Muscle of leg (tissue), 11 donors: Measurements from ENCODE around the gene TMBIM4. TPM values are rescaled to one million over a fixed set of nuclear protein-coding genes. Genes with fewer than 3 reads are reported as not detected.
A peak's percentile ranks its signal among the peaks of the same experiment; 100 is the strongest.

ENCODE experiments used
- DNase-seq: peaks from one replicate; pipeline ENCODE4 v3.0.0; 2013
- H3K27ac ChIP-seq: one replicate; pipeline ENCODE4 v1.5.1; 2013; ENCODE audit warnings: mild to moderate bottlenecking, low read length, control low read depth
- H3K27me3 ChIP-seq: one replicate; pipeline ENCODE4 v1.6.1; 2013; ENCODE audit warnings: low read length; ENCODE audit not compliant: control insufficient read depth, insufficient read depth
- H3K36me3 ChIP-seq: one replicate; pipeline ENCODE4 v1.6.1; 2013; ENCODE audit warnings: low read length; ENCODE audit not compliant: control insufficient read depth, insufficient read depth
- H3K4me1 ChIP-seq: one replicate; pipeline ENCODE4 v1.6.1; 2013; ENCODE audit warnings: low read length; ENCODE audit not compliant: control insufficient read depth, insufficient read depth
- H3K4me3 ChIP-seq: one replicate; pipeline ENCODE4 v1.5.1; 2013; ENCODE audit warnings: low read length, control low read depth
- H3K9me3 ChIP-seq: replicated peaks from 2 replicates; pipeline ENCODE4 v1.6.1; 2013; ENCODE audit warnings: low read depth, low read length; ENCODE audit not compliant: control insufficient read depth
- WGBS: methylation state at CpG from one replicate; pipeline ENCODE4 v1.1.5; 2013; ENCODE audit warnings: missing lambda C conversion rate; ENCODE audit not compliant: insufficient coverage; 5-methylcytosine and 5-hydroxymethylcytosine counted together
- polyA plus RNA-seq, 8 donors: library from polyadenylated mRNA; unstranded; fragments of 120-200 nt; gene quantifications; one replicate each; pipeline versions ENCODE4 v1.2.1 to v1.2.3, GENCODE V29; 2013; ENCODE audit warnings: inconsistent platforms in 1 of 8, low replicate concordance in 1 of 8; ENCODE audit not compliant: insufficient read length in 8 of 8, insufficient read depth in 1 of 8
- total RNA-seq: library from RNA; stranded (reverse); fragments of 120-200 nt; gene quantifications from one replicate; pipeline ENCODE4 v1.2.4, GENCODE V29; 2013

Gene TMBIM4
- total and polyA plus RNA-seq, 9 donors = 69.4 to 86.8 (median 76.9) TPM

DNA sequence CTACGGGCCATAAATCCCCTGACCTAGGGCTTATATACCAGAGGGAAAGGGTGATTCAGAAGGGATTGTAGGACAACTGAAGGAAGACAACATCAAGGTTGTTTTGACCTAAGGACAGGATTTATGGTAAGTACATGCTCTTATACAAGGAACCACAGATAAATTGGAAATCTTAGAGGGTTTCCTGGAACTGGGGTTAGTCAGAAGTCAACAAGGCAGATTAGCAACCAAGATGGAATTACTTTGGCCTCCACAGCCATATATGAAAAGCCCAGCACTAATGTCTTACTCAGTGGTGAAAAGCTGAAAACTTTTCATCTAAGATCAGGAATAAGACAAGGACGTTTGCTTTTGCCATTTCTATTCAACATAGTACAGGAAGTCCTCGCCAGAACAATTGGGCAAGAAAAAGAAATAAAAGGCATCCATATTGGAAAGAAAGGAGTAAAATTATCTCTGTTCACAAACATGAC, 5.4 kb downstream of the TMBIM4 start:
- WGBS = 100% methylated on average over 1 of the region's 3 CpGs
- Histone ChIP-seq H3K4me3 (no peak overlapping the region), H3K27ac (no peak overlapping the region), H3K4me1 (peaks cover 7% of the 10 kb centered on the region), H3K27me3 (no peaks in the 10 kb centered on the region), H3K36me3 (peaks cover 10% of the 10 kb centered on the region), H3K9me3 (peaks cover 11% of the 10 kb centered on the region)
- DNase-seq = no peak

DNA sequence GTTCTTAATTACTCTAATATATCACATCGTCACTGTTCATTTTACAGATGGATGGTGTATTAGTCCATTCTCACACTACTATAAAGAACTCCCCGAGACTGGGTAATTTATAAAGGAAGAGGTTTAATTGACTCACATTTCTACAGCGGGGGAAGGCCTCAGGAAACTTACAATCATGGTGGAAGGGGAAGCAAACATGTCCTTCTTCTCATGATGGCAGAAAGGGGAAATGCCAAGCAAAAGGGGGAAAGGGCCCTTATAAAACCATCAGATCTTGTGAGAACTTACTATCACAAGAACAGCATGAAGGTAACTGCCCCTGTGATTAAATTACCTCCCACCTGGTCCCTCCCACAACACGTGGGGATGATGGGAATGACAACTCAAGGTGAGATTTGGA, 6.5 kb downstream of the TMBIM4 start:
- no peak for DNase-seq
- Histone ChIP-seq H3K27ac (no peak overlapping the region), H3K4me3 (no peak overlapping the region), H3K4me1 (peaks cover 4% of the 10 kb centered on the region), H3K9me3 (peaks cover 17% of the 10 kb centered on the region), H3K36me3 (peaks cover 15% of the 10 kb centered on the region), H3K27me3 (no peaks in the 10 kb centered on the region)
- no CpG with 5 or more reads among the region's 4 CpGs for WGBS

DNA sequence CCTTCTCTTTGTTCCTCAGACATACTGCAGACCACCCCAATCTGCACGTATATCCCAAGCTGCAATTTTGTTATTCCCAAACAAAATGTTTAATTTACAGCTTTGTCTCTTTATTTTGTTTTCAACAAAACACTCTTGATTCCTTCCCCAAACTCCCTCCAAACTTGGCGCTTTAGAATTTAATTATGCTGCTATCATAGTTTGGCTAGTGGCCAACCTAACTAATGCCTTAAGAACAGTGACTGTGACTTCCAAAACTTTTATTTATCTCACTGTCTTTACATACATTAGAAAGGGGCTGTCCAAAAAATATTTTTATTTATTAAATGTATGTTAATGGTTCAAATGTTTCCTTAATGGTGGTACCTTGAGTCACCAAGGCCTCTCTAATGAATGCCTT, 7.1 kb downstream of the TMBIM4 start:
- Histone ChIP-seq H3K4me3 (no peak overlapping the region), H3K9me3 (peaks cover 17% of the 10 kb centered on the region), H3K27ac (no peak overlapping the region), H3K27me3 (no peaks in the 10 kb centered on the region), H3K4me1 (no peaks in the 10 kb centered on the region), H3K36me3 (peaks cover 15% of the 10 kb centered on the region)
- WGBS = 80% methylated on average over 1 of the region's 2 CpGs
- DNase-seq = no peak

DNA sequence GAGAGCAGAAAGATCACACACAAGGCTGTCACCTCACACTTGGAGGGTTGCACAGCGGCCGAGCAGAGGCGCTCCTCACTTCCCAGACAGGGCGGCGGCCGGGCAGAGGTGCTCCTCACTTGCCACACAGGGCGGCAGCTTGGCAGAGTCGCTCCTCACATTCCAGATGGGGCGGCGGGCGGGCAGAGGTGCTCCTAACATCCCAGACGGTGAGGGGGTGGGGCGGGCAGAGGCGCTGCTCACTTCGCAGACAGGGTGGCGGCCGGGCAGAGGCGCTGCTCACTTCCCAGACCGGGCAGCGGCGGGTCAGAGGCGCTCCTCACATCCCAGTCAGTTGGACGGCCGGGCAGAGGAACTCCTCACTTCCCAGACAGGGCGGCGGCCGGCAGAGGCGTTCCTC, 9.1 kb downstream of the TMBIM4 start:
- peaks cover 15% of the 10 kb centered on the region for H3K36me3 ChIP-seq
- H3K27me3 ChIP-seq = no peaks in the 10 kb centered on the region
- H3K27ac ChIP-seq = no peak overlapping the region
- H3K4me1 ChIP-seq = no peaks in the 10 kb centered on the region
- no peak for DNase-seq
- no peak overlapping the region for H3K4me3 ChIP-seq
- WGBS = 94% methylated on average over 21 of the region's 28 CpGs
- peaks cover 16% of the 10 kb centered on the region for H3K9me3 ChIP-seq

DNA sequence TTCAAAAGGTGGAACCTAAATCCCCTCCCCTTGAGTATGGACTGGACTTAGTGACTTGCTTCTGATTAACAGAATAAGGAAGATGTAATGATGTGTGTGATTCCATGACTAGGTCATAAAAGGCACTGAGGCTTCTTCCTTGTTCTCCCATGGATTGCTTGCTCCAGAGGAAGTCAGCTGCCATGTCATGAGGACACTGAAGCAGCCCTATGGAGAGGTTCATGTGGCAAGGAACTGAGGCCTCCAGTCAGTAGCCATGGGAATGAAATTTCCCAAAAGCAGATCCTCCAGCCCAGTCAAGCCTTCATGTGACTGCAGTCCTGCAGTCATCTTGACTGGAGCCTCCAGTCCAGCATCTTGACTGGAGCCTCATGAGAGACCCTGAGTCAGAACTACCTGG, 10.7 kb downstream of the TMBIM4 start:
- Histone ChIP-seq H3K4me1 (no peaks in the 10 kb centered on the region), H3K4me3 (no peak overlapping the region), H3K36me3 (peaks cover 18% of the 10 kb centered on the region), H3K9me3 (peaks cover 7% of the 10 kb centered on the region), H3K27ac (no peak overlapping the region), H3K27me3 (no peaks in the 10 kb centered on the region)
- no peak for DNase-seq

DNA sequence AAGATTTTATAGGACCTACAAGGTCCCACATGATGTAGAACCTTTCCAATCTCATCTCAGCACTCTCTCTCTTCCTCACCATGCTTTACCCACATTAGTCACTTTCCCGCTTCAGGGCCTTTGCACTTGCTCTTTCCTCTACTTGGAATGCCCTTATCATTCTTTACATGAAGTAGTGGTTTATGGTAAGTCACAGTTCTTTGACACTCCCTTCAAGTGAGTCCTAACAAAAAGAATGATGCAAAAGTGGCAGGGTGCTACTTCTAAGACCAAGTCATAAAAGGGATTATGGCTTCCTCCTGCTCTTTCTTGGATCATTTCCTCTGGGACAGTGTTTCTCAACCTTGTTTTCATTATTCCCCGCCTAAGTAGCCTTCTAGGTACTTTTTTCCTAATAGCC, 13.1 kb downstream of the TMBIM4 start:
- no CpG with 5 or more reads among the region's 2 CpGs for WGBS
- Histone ChIP-seq H3K4me3 (no peak overlapping the region), H3K9me3 (peaks cover 6% of the 10 kb centered on the region), H3K4me1 (no peaks in the 10 kb centered on the region), H3K27me3 (no peaks in the 10 kb centered on the region), H3K27ac (no peak overlapping the region), H3K36me3 (peaks cover 18% of the 10 kb centered on the region)
- no peak for DNase-seq

DNA sequence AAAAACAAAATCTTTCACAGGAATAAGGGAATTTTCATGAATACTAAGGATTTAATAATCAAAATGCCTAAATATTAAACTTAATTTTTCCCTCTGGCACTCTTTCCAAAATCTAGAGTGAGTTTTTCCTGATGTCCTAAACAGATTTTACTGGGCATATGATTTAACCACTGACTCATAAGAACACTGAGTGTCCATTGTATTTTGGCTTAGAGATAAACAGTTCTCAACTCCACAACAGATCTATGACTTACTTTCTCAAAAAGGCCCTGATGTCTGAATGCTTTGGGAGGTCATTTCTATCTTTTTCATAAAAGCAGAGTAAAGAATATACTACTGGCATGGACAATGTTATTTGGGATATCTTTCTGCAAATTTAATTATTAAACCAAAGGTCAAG, 15.0 kb downstream of the TMBIM4 start:
- H3K27me3 ChIP-seq = no peaks in the 10 kb centered on the region
- H3K36me3 ChIP-seq = peaks cover 16% of the 10 kb centered on the region
- no peaks in the 10 kb centered on the region for H3K4me1 ChIP-seq
- no peak overlapping the region for H3K4me3 ChIP-seq
- peaks cover 6% of the 10 kb centered on the region for H3K9me3 ChIP-seq
- no peak for DNase-seq
- no peak overlapping the region for H3K27ac ChIP-seq

DNA sequence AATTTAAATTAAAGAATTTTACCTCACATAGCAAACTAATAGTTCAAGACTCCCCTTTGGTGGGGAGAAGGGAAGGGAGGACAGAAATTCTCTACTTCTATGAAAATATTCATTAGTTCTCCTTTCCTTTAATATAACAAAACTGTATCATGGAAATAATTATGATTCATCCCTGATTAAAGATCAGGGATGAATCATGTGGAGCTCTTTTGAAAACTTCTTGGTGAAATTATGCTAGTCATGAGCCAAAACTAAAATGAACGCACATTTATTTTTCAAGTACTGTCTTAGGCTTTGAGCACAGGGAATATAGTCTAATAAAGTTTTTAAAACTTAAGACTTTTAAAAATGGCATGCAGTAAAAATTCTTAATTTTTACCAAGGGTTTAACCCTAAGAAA, 17.1 kb downstream of the TMBIM4 start:
- no peaks in the 10 kb centered on the region for H3K9me3 ChIP-seq
- no peaks in the 10 kb centered on the region for H3K27me3 ChIP-seq
- WGBS = no CpG with 5 or more reads among the region's 1 CpG
- no peaks in the 10 kb centered on the region for H3K4me1 ChIP-seq
- no peak overlapping the region for H3K27ac ChIP-seq
- no peak overlapping the region for H3K4me3 ChIP-seq
- DNase-seq = no peak
- H3K36me3 ChIP-seq = peaks cover 13% of the 10 kb centered on the region

DNA sequence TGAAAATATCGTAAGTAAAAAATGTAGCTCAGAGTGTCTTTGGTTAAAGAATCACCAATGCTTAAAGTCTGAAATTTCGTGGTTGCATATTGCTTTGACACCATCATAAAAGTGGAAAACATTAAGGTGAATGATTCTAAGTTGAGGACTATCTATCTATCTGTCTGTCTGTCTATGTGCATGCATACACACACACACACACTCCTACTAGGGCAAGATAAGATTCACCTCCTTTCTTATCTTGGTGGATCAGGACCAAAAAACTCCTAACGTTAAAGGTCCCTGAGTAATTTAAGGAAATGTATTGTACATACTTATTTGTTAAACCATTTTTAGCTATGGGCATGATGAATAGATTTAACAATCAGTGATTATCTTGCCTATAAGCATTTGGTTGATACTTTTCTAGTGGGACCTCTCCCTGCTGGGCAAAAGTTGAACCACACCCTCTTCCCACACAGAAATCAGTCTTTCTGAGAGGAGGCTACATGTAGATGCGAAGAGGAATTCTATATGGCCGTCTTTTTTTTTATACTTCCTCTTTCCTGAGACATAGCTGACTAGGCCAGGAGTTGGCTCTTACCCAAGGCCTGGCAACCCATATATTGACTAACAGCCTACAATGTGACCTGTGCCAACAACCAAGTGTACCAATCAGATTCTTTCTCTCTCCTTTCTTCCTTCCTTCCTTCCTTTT, 19.9 kb downstream of the TMBIM4 start:
- peaks cover 15% of the 10 kb centered on the region for H3K36me3 ChIP-seq
- H3K27ac ChIP-seq = no peak overlapping the region
- no peaks in the 10 kb centered on the region for H3K4me1 ChIP-seq
- H3K4me3 ChIP-seq = no peak overlapping the region
- H3K9me3 ChIP-seq = no peaks in the 10 kb centered on the region
- DNase-seq = peak; percentile 36
- no peaks in the 10 kb centered on the region for H3K27me3 ChIP-seq
- 100% methylated on average over 1 of the region's 5 CpGs for WGBS

DNA sequence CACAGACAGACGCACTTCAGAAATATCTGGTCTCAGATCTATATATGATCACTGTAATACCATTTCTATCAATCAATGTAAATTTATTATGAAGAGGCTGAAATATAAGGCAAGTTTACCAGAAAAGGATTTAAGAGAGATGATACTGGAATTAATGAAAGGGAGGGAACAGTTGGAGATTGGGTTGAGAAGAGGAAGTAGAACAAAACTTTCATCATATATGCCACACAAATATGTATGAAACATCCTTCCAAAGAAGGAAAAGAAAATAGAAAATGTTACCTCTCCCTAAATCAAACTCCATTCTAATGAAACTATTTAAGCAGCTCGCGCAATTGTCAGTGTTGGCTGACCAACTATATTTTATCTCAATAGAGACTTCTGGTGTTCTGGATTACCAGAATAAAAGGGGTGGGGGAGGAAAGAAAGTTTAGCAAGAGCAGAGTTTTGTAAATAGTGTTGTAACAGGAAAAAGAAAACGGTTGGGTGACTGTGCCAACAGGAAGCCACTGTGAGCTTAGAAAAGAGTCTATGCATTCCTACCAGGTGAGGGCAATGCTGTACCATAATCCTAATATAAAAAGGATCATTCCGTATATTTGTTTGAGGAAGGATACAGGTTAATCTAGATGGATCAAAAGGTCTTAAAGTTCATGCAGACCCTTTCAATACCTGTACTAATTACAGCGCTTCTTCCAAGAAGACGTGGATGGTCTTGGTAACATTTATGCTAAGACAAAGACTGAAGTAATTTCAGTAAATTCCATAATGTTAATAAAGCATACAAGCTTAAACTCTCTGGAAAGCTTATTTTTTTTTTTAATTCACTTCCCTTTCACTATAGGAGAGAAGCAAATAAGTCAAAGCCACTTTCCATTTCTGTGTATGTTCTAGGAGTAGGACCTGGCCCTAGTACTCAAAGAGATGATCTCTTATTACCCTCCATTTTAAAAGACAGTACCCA, 24.7 kb downstream of the TMBIM4 start:
- no peaks in the 10 kb centered on the region for H3K4me1 ChIP-seq
- DNase-seq = peak; percentile 59

More for the DNA sequence above, 24.7 kb downstream of the TMBIM4 start:
- no CpG with 5 or more reads among the region's 7 CpGs for WGBS
- Histone ChIP-seq H3K36me3 (peaks cover 31% of the 10 kb centered on the region), H3K27ac (no peak overlapping the region), H3K9me3 (peaks cover 16% of the 10 kb centered on the region), H3K27me3 (no peaks in the 10 kb centered on the region), H3K4me3 (no peak overlapping the region)
